Hepatocyte (in vitro differentiated cells): ENCODE results near the gene SRC.

Source experiments
- EZH2 ChIP-seq: fragments of 200-600 bp; sonication (generic); IDR thresholded peaks from 2 replicates; pipeline ENCODE4 v1.6.1; 2016; ENCODE audit warnings: antibody characterized with exemption, mild to moderate bottlenecking, borderline replicate concordance
- TF ChIP-seq, protein P1 (sequence below): fragments of 200-600 bp; sonication (generic); IDR thresholded peaks from 2 replicates; pipeline ENCODE4 v1.5.1; 2016; ENCODE audit warnings: antibody characterized with exemption, mild to moderate bottlenecking; ENCODE audit not compliant: poor library complexity

DNA sequence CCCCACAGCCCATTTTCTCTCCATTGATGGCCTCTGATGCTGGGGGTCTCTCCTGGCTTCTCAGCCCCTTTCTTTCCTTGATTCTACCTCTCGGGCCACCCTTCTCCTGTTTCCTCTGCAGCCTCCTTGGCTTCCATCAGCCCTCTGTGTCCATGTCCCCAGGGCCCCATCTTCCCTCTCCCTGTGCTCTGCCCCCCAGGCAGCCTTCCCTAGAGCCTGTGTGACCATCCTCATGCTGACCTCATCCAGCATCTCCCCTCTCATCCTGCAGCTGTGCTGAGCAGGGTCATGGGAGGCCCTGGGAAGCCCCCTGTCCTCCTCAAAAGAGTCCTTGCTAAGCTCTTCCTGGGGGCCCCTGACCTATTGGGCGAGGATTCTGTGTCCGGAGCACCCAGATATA, 101.7 kb downstream of the SRC start:
- TF ChIP-seq, protein P1, sequence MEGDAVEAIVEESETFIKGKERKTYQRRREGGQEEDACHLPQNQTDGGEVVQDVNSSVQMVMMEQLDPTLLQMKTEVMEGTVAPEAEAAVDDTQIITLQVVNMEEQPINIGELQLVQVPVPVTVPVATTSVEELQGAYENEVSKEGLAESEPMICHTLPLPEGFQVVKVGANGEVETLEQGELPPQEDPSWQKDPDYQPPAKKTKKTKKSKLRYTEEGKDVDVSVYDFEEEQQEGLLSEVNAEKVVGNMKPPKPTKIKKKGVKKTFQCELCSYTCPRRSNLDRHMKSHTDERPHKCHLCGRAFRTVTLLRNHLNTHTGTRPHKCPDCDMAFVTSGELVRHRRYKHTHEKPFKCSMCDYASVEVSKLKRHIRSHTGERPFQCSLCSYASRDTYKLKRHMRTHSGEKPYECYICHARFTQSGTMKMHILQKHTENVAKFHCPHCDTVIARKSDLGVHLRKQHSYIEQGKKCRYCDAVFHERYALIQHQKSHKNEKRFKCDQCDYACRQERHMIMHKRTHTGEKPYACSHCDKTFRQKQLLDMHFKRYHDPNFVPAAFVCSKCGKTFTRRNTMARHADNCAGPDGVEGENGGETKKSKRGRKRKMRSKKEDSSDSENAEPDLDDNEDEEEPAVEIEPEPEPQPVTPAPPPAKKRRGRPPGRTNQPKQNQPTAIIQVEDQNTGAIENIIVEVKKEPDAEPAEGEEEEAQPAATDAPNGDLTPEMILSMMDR: no peak
- TF ChIP-seq EZH2: no peak
